Heart left ventricle (tissue), 13 donors: ENCODE measurements around the gene TANGO6.

Source experiments
- CTCF ChIP-seq, 12 donors: fragments of 200-600 bp; sonication (generic) in 4 of 12; IDR thresholded peaks; one replicate each; pipeline versions ENCODE4 v1.5.0 to v1.8.0; 2018 to 2022; ENCODE audit warnings: antibody characterized with exemption in 12 of 12, mild to moderate bottlenecking in 5 of 12
- POLR2A ChIP-seq, 2 donors: fragments of 450-650 bp; IDR thresholded peaks; one replicate each; pipeline ENCODE4 v1.6.1; 2017; ENCODE audit warnings: antibody characterized with exemption in 2 of 2, mild to moderate bottlenecking in 2 of 2, moderate library complexity in 2 of 2
- donor health status: ischemic (EF 13 %, LVEDD 7.1; RV severe dilation, severe dysfunction).
- donor health status: DM: no; HTN: yes; CAD: no.
- donor health status: DM: no; HTN: no; CAD: no.
- donor health status: ischemic (EF 25% LVEDD 6.9; RV normal size, moderate dysfunction).
- donor health status: ischemic (EF 25% LVEDD 5.7; RV mildly dilated, moderate dysfunction).
- donor health status: ischemic (EF 35%, LVEDD 5.7; RV mildly dilated, moderate dysfunction).
- donor health status: nonischemic (EF 11% LVEDD 7.7; RV severe dilation, severe dysfunction).
- donor health status: DM: yes; HTN: yes; CAD: no.
- donor health status: PGD.
- donor health status: ischemic (EF 29% LVEDD 5.4; RV normal size, mild dysfunction).
- donor health status: nonischemic (EF 23%, LVEDD 6.1; RV moderate dilation, normal function).

- TF ChIP-seq CTCF (IDR thresholded peaks at IDR 0.05) (no peak), POLR2A (IDR thresholded peaks at IDR 0.05) (no peak)
These were observed 288.6 kb downstream of the TANGO6 start for GRCh38 chr16:69131839-69132423.
